ENCODE results near the gene SUMF1.
"Not testable (repeated sequence)": the region's sequence is repeated elsewhere in the genome, so short reads cannot be mapped to it uniquely, and the experiment has no call there.

Gene SUMF1

DNA sequence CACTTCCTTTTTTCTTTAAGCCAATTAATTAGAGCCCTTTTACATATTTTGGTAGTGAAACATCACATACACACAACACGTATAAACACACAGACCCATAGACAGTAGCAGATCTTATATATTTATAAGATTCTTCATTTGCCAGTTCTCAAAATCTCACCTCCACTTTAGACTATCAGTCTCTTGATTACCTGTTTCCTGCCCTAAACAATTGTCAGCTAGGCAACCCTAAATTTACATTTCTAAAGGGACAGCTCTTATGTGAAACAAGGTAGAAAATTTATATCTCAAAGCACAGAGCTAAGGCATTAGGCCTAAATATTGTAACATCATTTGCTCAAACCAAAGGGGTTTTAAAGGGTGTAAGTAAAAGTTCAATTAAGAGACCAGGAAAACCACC lies 135.0 kb downstream of the SUMF1 start:
- H3K9me3 Mint-ChIP-seq = peaks cover 14% of the 10 kb centered on the region
- CTCF ChIA-PET = interaction anchor here (1.9 kb wide), 1 partner anchor 10 kb away, joined by 7 read pairs; no protein-coding TSS in a partner anchor
- no peak overlapping the region for H3K27ac Mint-ChIP-seq
- H3K27me3 Mint-ChIP-seq = peaks cover 4% of the 10 kb centered on the region
- H3K36me3 Mint-ChIP-seq = peaks cover under 1% of the 10 kb centered on the region
- no peak overlapping the region for H3K4me3 Mint-ChIP-seq
- no peak for DNase-seq
- no peaks in the 10 kb centered on the region for H3K4me1 Mint-ChIP-seq

DNA sequence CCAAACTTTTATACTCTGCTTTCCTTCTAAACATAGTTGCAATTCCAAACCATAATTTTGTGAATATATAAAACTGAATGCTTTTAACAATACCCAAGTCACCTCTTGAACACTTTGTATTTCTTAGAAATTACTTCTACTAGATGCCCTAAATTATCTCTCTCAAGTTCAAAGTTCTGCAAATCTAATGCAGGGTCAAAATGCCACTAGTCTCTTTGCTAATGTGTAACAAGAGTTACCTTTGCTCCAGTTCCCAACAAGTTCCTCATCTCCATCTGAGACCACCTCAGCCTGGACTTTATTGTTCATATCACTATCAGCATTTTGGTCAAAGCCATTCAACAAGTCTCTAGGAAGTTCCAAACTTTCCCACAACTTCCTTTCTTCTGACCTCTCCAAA lies 137.3 kb downstream of the SUMF1 start:
- H3K27ac Mint-ChIP-seq, CTCF ChIA-PET, DNase-seq, H3K27me3 Mint-ChIP-seq, H3K4me3 Mint-ChIP-seq, H3K36me3 Mint-ChIP-seq, H3K4me1 Mint-ChIP-seq: not testable (repeated sequence)
- H3K9me3 Mint-ChIP-seq = peaks cover 15% of the 10 kb centered on the region

DNA sequence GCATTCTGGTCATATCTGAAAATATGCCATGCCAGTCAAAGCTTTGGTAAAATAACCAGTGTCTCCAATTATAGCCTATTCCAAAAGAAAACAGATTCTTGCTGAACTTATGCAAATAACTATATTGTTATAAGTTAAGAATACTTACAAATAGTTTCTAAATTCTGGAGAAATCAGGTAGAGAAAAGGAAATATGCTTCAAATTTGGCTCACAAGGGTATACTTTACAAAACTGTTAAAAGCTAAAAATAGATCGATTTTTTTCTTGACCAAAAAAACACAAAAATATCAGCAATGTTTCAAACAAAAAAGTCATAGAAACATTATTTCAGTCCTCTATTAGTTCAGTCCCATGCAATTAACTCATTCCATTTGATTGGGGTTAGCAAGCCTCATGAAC lies 140.2 kb downstream of the SUMF1 start:
- Mint-ChIP-seq H3K27ac (no peak overlapping the region), H3K36me3 (peaks cover 2% of the 10 kb centered on the region), H3K4me1 (no peaks in the 10 kb centered on the region), H3K9me3 (peaks cover 15% of the 10 kb centered on the region), H3K4me3 (no peak overlapping the region), H3K27me3 (no peaks in the 10 kb centered on the region)
- no peak for DNase-seq
- CTCF ChIA-PET = interaction anchor here (1.2 kb wide), 1 partner anchor 24 kb away, joined by 4 read pairs; no protein-coding TSS in a partner anchor

DNA sequence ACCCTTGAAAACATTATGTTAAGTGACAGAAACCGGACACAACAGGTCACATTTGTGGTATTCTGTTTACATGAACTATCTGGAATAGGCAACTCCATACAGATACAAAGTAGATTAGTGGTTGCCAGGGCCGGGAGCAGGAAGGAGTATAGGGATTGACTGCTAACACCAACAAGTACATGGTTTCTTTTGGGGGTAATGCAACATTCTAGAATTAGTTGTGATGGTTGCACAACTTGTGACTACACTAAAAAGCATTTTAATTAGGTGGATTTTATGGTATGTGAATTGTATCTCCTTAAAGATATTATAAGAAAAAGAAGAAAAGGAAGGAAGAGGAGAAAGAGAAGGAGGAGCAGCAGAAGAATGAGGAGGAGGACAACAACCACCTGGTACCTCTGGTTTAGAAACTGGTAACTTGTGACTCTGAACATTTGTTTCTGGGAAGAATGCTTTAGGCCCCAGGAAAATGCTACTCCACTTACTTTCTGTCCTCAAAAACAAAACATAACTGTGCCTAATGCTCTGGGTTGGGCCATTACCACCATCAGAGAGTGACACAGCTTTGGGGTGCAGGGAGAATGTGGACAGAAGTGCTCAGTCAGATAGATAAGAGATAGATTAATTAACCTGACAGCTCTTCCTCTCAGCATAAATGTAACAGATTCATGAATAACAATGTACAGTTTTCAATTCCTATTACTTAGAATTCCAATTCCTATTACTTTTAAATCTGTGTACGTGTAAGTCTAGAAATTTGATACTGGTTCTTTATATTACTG lies 143.6 kb downstream of the SUMF1 start:
- DNase-seq = no peak
- Mint-ChIP-seq H3K4me1 (no peaks in the 10 kb centered on the region), H3K9me3 (peaks cover 3% of the 10 kb centered on the region), H3K36me3 (peaks cover 2% of the 10 kb centered on the region), H3K27me3 (no peaks in the 10 kb centered on the region), H3K27ac (no peak overlapping the region), H3K4me3 (no peak overlapping the region)
- CTCF ChIA-PET = no interaction called here

DNA sequence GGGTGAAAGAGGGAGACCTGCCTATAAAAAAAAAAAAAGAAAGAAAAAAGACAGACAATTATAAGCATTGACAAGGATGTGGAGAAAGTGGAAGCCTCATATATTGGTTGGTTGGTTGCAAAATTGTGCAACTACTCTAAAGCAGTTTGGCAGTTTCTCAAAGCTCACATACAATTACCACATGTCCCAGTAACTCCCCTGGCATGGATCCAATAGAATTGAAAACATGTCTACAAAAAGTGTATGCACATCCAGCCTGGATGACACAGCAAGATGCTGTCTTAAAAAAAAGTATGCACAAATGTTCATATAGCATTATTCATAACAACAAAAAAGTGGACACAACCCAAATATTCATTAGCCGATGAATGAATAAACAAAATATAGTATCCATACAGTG lies 144.4 kb downstream of the SUMF1 start:
- H3K36me3 Mint-ChIP-seq = peaks cover 4% of the 10 kb centered on the region
- H3K4me1 Mint-ChIP-seq = no peaks in the 10 kb centered on the region
- H3K27ac Mint-ChIP-seq = no peak overlapping the region
- H3K4me3 Mint-ChIP-seq = no peak overlapping the region
- CTCF ChIA-PET = no interaction called here
- H3K27me3 Mint-ChIP-seq = no peaks in the 10 kb centered on the region
- DNase-seq = no peak
- H3K9me3 Mint-ChIP-seq = peaks cover 2% of the 10 kb centered on the region

DNA sequence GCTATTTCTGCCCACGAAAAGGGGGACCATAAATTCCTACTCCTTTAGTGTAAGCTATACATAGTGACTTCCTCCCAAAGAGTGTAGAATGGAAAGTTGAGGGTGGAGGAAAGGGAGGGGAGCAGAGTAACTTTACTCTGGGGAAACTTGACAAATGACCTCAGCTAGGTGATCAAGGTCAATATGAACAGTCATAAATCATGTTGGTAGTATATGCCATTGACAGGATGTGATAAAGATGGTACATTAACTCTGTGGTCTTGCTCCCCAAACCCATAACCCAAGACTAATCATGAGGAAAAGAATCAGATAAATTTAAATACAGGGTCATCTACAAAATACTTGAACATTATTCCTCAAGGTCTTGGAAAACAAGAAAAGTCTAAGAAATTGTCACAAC lies 145.3 kb downstream of the SUMF1 start:
- Mint-ChIP-seq H3K4me1 (no peaks in the 10 kb centered on the region), H3K27ac (no peak overlapping the region), H3K9me3 (no peaks in the 10 kb centered on the region), H3K27me3 (no peaks in the 10 kb centered on the region), H3K4me3 (no peak overlapping the region), H3K36me3 (peaks cover 6% of the 10 kb centered on the region)
- no peak for DNase-seq
- CTCF ChIA-PET = interaction anchor here (0.7 kb wide), 1 partner anchor 20 kb away, joined by 3 read pairs; no protein-coding TSS in a partner anchor

DNA sequence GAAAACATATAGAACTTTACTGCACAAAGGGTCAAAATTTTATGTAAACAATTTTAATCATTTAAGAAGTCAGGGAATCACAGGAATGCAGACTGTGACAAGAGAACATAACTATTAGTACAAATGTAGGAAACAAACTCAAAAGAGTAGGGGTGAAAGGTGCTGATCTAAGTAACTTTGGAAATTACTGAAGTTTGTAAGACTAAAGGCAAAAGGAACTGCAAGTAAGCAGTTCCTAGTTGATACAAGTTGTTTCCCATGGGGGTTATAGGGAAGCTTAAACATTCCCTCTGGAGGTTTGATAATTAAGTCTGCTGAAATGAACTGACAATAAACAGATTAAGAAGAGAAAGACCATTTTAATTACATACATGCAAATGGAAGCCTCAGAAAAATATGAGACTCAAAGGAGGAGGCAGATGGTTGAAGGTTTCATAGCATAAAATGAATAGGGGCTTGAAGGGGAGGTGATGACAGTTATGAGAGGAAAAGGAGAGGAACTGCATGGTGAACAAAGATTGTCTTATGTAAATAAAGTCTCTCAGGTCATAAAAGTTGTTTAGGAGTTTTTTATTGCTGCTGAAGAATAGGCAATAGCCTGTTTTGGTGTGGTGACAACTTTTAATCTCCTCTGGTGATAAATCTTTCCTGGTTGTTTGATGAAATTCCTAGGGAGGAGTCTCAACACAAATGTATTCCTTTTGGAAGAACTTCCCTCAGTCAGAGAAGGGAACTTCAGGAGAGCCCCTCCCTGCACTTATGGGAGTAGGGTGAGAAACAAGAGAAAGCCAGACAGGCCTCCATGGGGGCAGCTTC lies 146.8 kb downstream of the SUMF1 start:
- H3K36me3 Mint-ChIP-seq = peaks cover 11% of the 10 kb centered on the region
- H3K27me3 Mint-ChIP-seq = no peaks in the 10 kb centered on the region
- DNase-seq = no peak
- H3K9me3 Mint-ChIP-seq = no peaks in the 10 kb centered on the region
- CTCF ChIA-PET = no interaction called here
- H3K27ac Mint-ChIP-seq = no peak overlapping the region
- H3K4me1 Mint-ChIP-seq = no peaks in the 10 kb centered on the region
- no peak overlapping the region for H3K4me3 Mint-ChIP-seq

DNA sequence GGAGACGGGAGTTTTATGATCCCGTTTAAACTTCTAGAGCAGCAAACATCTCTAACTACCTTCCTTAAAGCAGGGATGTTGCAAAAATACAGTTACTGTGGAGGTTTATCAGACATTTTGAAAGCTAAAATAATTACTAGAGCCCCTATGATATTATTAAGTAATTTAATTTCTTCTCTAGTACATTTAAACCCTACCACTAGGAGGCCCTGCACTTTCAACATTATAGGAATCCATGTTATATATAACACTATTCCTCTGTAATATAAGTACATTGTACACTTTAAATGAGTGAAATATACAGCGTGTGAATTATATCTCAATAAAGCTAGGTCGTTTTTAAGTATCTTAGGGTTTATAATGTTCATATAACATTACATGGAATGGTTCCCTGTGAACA lies 152.4 kb downstream of the SUMF1 start:
- Mint-ChIP-seq H3K4me3 (no peak overlapping the region), H3K27me3 (no peaks in the 10 kb centered on the region), H3K27ac (no peak overlapping the region), H3K36me3 (peaks cover 24% of the 10 kb centered on the region), H3K9me3 (no peaks in the 10 kb centered on the region), H3K4me1 (no peaks in the 10 kb centered on the region)
- CTCF ChIA-PET = interaction anchor here (0.8 to 1.8 kb wide), 5 partner anchors 10 to 319 kb away, joined by 3 to 6 read pairs (median 4); no protein-coding TSS in a partner anchor
- DNase-seq = no peak

DNA sequence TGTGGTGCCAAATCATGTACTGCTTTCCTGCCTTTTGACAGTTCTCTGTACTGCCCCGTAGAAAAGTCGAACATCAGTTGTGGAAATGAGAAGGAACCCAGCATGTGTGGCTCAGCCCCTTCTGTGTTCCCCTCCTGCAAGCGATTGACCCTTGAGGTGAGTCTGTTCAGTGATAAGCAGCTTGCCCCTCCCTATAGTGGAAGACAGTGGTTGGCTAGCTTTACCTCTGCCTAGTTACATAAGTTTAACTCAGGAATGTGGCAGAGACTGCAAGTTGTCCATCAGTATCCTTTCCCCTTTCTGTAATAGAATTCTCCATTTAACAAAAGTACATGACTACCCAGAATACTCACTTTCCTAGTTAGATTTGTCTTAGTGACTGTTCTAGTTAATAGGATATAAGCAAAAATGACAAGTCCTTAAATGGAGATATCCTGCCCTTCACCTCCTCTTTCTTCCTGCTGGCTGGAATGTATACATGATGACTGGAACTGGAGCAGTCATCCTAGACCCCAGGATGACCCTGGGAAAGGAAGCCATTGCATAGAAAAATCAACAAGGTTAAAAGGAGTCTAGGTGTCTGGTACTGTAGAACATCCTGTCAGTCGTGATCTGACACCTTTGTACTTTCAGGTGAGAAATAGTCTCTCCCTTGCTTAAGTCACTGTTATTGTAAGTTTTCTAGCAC lies 153.3 kb downstream of the SUMF1 start:
- no peaks in the 10 kb centered on the region for H3K27me3 Mint-ChIP-seq
- H3K4me1 Mint-ChIP-seq = no peaks in the 10 kb centered on the region
- H3K27ac Mint-ChIP-seq = no peak overlapping the region
- no peak overlapping the region for H3K4me3 Mint-ChIP-seq
- peaks cover 24% of the 10 kb centered on the region for H3K36me3 Mint-ChIP-seq
- CTCF ChIA-PET = interaction anchor here (0.6 to 1.8 kb wide), 4 partner anchors 9 to 179 kb away, joined by 3 to 6 read pairs (median 4); no protein-coding TSS in a partner anchor
- no peaks in the 10 kb centered on the region for H3K9me3 Mint-ChIP-seq
- DNase-seq = no peak

DNA sequence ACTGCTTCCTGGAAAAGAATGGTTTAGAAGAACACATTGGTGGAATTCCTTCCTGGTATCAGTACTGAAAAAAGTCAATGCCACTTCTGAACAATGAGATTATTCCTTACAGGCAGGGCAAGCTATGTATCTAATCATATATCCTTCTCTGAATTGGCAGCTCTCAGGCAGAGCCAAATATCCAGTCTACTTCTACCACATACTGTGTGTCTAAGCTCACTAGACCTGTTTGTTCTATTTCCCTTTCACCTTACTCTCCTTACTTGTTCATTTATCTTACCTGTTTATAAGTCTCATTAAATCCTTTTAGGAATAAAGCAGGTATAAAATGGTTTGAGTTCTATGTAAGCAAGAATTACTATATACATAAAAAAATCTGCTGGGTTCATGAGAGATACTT lies 155.6 kb downstream of the SUMF1 start:
- Mint-ChIP-seq H3K4me3 (no peak overlapping the region), H3K4me1 (no peaks in the 10 kb centered on the region), H3K9me3 (no peaks in the 10 kb centered on the region), H3K27me3 (no peaks in the 10 kb centered on the region), H3K27ac (no peak overlapping the region), H3K36me3 (peaks cover 22% of the 10 kb centered on the region)
- DNase-seq = no peak
- CTCF ChIA-PET = no interaction called here

Data from activated naive CD4-positive, alpha-beta T cell treated with anti-CD3 and anti-CD28 coated beads, Interleukin-2, amount 10 ng/mL, durations not matched to agents 7 days and 5 days (primary cell).